Left ventricle myocardium inferior (tissue), 1 donor: ENCODE measurements around the gene ATP11A. TPM values are rescaled to one million over a fixed set of nuclear protein-coding genes. Genes with fewer than 3 reads are reported as not detected.

Experiments
- DNase-seq: peaks from one replicate; pipeline ENCODE4 v3.0.0-alpha.2; 2020
- H3K27ac ChIP-seq: fragments of 200-600 bp; replicated peaks from 2 replicates; pipeline ENCODE4 v1.8.0; 2021
- H3K27me3 ChIP-seq: fragments of 200-600 bp; 2 replicates; pipeline ENCODE4 v1.8.0; 2021; ENCODE audit warnings: low read depth
- H3K36me3 ChIP-seq: fragments of 200-600 bp; 2 replicates; pipeline ENCODE4 v1.8.0; 2021
- H3K4me1 ChIP-seq: fragments of 200-600 bp; 2 replicates; pipeline ENCODE4 v1.8.0; 2021
- H3K4me3 ChIP-seq: fragments of 200-600 bp; 2 replicates; pipeline ENCODE4 v1.8.0; 2021; ENCODE audit warnings: mild to moderate bottlenecking, moderate library complexity
- H3K9me3 ChIP-seq: fragments of 200-600 bp; replicated peaks from 2 replicates; pipeline ENCODE4 v1.8.0; 2021
- CTCF ChIP-seq: fragments of 200-600 bp; IDR thresholded peaks from 2 replicates; pipeline ENCODE4 v1.8.0; 2021; ENCODE audit warnings: antibody characterized with exemption, mild to moderate bottlenecking, borderline replicate concordance
- intact Hi-C: fragments of 100-400 bp; cut with micrococcal nuclease; formaldehyde crosslinking; loops from one replicate; pipeline ENCODE4 v1.11.0; 2022
- total RNA-seq: library from RNA; stranded (reverse); fragmentation: NEBNext Ultra II Directional; extraction: Animal tissue kit (Norgen Biotek cat#: 25700); gene quantifications from one replicate; pipeline ENCODE4 v1.2.1, GENCODE V29; 2021
- donor health status: DM: no; HTN: yes; CAD: no; lungs with severe emphysema.

The ATP11A gene
- total RNA-seq, 1 donor from 2014 or later: 106 TPM

GRCh38 chr13:112647256-112647655, 42.6 kb upstream of the ATP11A start:
- Histone ChIP-seq H3K9me3 (no peaks in the 10 kb centered on the region), H3K27me3 (no peaks in the 10 kb centered on the region), H3K4me1 (peaks cover 13% of the 10 kb centered on the region), H3K4me3 (no peak overlapping the region), H3K36me3 (no peaks in the 10 kb centered on the region), H3K27ac (no peak overlapping the region)
- TF ChIP-seq CTCF: no peak
- DNase-seq: no peak
- intact Hi-C loops: no loop called here

GRCh38 chr13:112648101-112648500, 41.7 kb upstream of the ATP11A start:
- no peaks in the 10 kb centered on the region for H3K9me3 ChIP-seq
- no peaks in the 10 kb centered on the region for H3K27me3 ChIP-seq
- no peak for DNase-seq
- intact Hi-C loops: no loop called here
- H3K4me1 ChIP-seq: peaks cover 17% of the 10 kb centered on the region
- H3K36me3 ChIP-seq: no peaks in the 10 kb centered on the region
- no peak overlapping the region for H3K27ac ChIP-seq
- H3K4me3 ChIP-seq: no peak overlapping the region
- no peak for TF ChIP-seq CTCF

GRCh38 chr13:112648966-112649690, 40.7 kb upstream of the ATP11A start:
- Histone ChIP-seq H3K27me3 (no peaks in the 10 kb centered on the region), H3K4me1 (peaks cover 17% of the 10 kb centered on the region), H3K27ac (no peak overlapping the region), H3K9me3 (no peaks in the 10 kb centered on the region), H3K36me3 (no peaks in the 10 kb centered on the region), H3K4me3 (no peak overlapping the region)
- TF ChIP-seq CTCF: no peak
- intact Hi-C loops: no loop called here
- DNase-seq: no peak

DNA sequence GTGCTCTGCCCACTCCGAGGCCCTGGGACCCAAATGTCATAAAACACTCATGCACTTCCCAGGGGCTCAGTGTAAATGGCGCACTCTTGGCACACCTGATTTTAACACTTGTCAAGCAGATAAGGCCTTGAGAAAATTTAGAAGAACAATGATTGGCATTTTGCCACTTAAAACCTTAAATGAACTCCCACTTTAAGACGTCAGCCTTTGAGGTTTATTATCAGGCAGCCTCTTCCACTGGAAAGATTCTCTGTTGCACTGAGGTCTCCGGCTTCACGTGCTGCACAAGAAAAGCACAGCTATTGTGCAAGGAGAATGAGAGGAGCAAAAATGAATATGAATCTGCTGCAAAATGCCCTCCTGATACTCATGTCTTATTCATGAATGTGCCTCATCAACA, 38.5 kb upstream of the ATP11A start:
- TF ChIP-seq CTCF: no peak
- Histone ChIP-seq H3K4me3 (no peak overlapping the region), H3K27me3 (no peaks in the 10 kb centered on the region), H3K9me3 (no peaks in the 10 kb centered on the region), H3K36me3 (no peaks in the 10 kb centered on the region), H3K27ac (no peak overlapping the region), H3K4me1 (peaks cover 17% of the 10 kb centered on the region)
- intact Hi-C loops: loop anchor here (10.0 kb wide), 1 partner anchor 193 kb away; no protein-coding TSS in a partner anchor
- no peak for DNase-seq

GRCh38 chr13:112651750-112652511, 37.9 kb upstream of the ATP11A start:
- TF ChIP-seq CTCF: no peak
- intact Hi-C loops: loop anchor here (10.0 kb wide), 1 partner anchor 193 kb away; no protein-coding TSS in a partner anchor
- no peak for DNase-seq
- H3K9me3 ChIP-seq: no peaks in the 10 kb centered on the region
- peaks cover 17% of the 10 kb centered on the region for H3K4me1 ChIP-seq
- no peaks in the 10 kb centered on the region for H3K36me3 ChIP-seq
- no peak overlapping the region for H3K4me3 ChIP-seq
- H3K27ac ChIP-seq: no peak overlapping the region
- H3K27me3 ChIP-seq: no peaks in the 10 kb centered on the region
